Stimulated activated CD8-positive, alpha-beta memory T cell treated with anti-CD3 and anti-CD28 coated beads, Interleukin-2, amount 100 ng/mL, for 48 hours (primary cell): ENCODE data around the gene FAM110A.
"Not testable (repeated sequence)": the region's sequence is repeated elsewhere in the genome, so short reads cannot be mapped to it uniquely, and the experiment has no call there.

Experiments used
- DNase-seq, 2 donors: peaks; one replicate each; pipeline ENCODE4 v3.0.0-alpha.2; 2020; ENCODE audit warnings: low read depth in 2 of 2

The FAM110A gene

DNA sequence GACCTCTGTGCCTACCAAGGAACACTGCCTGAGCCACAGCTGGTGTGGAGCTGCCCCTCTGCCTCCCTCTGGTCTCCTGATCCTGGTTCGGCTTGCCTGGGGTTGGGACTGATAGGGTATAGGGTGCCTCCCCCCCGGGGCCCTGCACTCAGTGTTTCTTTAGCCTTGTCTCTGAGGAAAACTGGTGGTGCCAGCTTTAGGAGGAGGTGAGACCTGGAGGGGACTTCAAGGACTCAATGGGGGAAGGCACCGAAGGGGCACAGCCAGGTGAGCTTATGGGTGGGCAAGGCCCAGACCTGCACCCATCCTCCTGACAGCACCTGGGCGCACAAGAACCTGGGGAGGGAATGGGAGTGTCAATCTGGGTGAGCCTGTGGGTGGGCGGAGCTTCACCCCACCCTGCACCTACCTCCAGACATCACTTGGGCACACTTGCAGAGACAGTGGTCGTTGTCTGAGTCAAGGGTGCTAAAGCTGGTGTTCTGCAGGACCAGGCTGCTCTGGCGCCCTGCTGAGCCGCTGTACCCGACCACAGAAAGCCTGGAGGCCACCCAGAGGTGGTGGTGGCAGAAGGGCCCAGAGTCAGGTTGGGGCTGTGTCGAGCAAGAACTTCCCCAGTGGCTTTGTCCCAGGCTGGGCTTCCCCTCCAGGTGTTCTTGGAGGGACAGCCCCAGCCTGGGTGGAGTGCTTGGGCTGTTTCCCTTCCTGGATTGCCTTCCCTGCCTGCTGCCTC, 40.5 kb downstream of the FAM110A start:
- DNase-seq: no peak

DNA sequence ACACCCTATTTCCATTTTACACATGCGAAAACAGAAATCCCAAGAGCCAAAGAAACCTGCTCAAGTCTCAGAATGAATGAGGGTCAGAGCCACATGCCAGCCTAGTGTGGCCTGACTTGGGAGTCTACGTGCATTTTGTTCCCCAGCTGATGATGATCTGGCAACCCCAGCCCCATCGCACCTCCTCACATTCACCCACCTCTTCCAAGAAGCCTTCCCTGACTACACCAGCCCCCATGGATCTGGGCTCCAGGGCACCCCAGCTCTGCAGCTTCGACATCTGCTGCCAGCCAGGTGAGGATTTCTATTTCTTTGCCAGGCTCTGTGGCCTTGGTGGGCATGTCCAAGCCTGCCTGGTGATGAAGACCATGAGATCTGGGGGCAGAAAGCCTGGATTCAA, 41.6 kb downstream of the FAM110A start:
- DNase-seq: no peak

DNA sequence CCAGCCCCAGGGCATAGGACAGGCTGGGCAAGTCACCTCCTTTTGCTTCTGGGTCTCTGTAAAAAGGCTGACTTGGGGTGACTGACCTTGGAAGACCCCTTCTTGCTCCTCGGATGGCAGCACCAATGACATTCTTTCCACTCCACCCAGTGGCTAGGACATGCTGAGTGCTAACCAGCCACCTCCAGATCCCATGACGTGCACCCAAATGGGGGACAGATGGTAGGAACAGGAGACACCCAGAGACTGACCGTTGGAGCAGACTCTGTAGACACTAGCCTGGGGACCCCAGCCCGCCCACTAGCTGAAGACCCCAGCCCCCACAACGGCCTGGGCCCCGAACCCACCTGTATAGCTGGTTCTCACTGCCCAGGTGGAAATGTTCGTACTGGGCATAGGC, 44.3 kb downstream of the FAM110A start:
- DNase-seq: no peak

DNA sequence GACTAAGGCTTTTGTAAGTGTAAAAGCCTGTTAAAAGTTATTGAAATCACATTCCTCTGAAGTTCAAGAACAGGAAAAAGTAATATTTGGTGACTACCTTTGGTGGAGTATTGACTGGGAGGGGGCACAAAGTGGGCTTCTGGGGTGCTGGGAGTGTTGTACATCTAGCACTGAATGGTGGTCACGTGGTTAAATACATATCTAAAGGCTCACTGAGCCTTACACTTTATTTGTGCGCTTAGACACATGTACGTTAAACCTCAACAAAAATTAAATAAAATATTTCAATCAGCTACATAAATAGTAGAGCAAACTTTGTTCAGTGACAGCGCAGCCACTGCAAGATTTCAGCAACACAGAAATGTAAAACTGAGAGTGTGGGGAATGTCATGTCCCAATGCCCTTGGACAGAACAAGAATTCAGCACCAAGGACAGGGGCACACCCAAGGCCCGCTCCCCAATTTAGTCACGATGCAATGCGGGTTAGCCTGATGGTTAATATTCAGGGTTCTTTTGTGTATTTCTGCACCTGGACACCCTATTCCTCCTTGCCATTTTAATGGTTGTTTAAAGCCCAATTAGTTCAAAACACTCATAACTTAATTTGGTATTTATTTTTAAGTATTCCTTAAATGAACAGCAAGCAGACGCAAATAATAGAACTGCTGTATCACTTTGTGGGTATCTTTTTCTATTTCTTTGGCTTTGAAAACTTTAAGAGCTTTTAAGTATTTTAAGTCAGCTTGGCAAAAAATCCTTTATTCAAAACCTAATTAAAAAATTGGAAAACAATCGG, 45.2 kb downstream of the FAM110A start:
- no peak for DNase-seq

DNA sequence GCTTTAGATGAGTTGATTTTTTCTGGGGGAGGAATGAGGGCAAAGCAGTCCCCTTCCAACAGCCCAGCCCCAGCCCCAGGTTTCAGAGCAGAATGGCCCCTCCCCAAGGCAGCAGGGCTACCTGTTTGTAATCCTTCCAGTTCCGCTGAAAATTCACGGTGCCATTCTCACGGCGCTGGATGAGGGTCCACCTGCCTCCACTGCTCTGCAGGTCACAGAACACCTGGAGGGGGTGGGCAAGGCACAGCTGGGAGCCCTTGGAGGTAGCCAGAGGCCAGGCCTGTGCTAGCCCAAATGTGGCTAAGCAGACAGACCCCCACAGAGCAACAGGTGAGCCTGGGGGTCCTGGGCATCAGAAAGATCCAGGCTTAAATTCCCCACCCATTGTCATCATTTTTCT, 46.1 kb downstream of the FAM110A start:
- DNase-seq: no peak

DNA sequence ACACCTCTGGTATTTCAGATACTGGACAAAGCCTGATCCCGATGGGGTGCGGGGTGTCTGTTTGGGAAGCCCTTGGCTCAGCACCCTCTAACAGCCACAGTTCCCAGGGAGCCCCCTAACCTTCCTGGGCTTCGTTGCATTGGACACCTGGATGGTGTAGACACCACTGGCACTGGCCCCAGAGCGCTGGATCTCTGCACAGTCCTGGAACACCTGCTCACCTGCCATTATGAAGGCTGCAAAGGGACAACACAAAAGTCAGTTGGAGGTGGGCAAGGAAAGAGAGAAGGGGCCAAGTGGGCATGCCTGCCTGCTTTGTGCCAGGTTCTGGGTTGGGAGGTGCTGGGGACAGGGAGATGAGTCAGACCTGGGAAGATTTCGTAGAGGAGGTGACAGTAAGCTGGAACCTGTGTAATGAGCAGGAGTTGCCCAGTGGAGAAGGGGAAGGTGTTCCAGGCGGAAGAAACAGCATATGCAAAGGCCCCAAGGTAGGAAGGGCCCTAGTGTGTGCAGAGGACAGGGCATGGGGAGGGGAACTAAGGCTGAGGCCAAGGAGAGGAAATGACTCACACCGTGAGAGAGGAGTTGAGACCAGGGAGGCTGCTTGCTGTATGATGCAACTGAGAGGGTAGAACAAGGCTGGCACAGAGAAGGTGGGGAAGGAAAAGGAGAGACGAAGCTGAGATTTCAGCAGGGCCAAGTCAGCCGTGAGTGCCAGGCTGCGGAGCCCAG, 47.7 kb downstream of the FAM110A start:
- DNase-seq: peak in 1 of 2 donors; percentile 7

DNA sequence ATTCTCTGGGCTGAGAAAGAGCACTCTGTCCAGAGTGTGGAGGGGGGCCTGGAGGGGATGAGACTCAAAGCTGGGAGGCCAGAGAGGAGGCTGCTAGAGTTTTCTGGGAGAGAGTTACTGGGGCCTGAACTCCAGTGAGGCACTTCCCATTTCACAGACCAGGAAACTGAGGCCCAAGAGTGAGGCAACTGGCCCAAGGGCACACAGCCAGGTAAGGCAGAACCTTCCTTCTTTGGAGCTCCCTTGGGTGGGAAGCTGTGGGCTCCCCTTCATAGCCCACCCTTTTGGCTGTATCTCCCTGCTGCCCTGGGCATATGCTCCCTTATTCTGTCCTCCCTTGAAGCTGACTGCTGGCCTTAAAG, 48.2 kb downstream of the FAM110A start:
- DNase-seq: no peak

DNA sequence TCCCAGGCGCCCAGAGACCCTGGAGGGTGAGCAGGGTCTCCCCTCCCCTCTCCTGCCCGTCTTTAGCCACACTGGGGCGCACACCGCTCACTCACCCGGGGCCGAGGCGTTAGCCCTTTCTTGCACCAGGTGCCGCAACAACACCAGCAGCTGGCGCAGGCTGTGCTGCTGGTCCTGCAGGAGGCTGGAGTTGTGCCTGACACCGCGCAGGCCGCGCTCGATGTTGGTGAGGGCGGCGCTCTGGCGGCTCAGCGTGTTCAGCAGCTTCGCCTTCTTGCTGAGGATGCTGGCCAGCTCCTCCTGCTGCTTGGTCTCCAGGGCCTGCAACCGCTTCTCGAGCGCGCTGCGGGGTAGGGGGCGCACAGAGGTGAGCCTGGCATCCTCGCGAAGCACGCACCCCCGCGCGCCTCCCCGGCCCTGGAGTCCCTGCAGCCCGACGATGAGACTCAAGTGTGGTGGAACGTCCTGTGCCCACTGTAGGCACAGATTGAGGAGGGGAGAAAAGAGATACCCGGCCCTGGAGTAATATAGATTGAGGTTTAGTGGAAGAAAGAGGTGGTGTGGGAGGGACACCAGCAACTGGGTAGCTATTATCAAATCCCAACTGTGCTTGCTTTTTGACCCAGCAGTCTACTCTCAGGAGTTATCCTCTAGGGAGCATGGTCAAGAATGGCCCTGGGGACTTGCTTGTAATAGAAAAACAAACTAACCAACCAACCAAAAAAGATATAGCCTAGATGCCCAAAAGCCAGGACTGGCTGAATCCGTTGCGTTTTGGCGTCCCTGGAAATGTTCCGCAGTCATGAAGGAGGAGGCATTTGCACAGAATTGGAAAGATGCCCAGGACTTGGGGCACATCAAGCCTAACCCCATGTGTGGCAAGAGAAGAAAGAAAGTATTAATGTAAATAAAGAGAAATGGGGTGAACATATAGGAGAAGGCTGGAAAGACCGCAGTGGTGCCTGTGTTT, 51.8 kb downstream of the FAM110A start:
- DNase-seq: no peak

DNA sequence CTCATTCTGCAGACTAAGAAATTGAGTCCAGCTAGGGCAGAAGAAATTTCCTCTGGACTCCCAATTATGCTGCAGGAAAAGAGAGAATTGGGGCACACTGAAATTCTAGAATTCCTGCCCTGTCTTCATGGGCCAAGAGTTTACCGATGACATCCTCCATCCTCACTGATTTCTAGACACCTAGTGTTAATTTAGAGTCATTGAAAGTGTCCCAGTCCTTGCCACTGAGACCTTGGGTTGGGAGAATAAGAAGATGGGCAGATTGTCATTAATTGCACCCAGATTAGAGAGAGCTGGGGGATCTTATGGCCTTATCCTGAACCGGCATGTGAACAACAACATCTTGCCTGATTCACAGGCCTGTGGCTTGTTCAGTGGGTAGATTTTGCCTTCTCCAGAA, 53.6 kb downstream of the FAM110A start:
- no peak for DNase-seq

DNA sequence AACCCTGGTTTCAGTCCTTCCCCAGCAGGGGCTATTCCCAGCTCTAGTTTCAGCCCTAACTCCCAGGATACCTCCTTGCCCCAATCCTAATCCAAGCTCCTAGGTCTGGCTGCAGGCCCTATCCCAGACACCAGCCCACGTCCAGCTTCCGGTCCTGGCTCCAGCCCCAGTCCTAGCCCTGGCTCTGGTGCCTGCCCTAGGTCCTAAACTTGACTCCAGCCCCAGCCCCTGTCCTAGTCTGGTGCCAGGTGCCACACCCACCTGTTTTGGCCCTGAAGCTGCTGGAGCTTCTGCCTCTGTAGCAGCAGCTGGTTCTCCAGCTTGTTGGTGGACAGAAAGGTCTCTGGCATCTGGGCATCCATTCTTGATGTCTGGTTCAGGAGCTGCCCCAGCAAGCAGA, 54.5 kb downstream of the FAM110A start:
- DNase-seq: no peak

DNA sequence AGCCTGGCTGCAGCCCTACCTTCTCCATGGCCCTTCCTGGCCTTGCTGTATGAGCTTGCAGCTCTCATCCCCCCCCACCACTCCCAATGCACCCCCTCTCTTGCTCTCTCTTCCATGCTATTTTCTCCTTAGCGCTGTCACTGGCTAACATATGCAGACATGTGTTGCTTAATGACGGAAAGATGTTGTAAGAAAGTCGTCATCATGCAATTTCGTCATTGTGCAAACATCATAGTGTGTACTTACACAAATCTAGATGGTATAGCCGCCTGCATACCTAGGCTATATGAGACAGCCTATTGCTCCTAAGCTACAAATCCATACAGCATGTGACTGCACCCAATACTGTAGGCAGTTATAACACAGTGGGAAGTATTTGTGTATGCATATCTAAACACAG, 55.6 kb downstream of the FAM110A start:
- no peak for DNase-seq

DNA sequence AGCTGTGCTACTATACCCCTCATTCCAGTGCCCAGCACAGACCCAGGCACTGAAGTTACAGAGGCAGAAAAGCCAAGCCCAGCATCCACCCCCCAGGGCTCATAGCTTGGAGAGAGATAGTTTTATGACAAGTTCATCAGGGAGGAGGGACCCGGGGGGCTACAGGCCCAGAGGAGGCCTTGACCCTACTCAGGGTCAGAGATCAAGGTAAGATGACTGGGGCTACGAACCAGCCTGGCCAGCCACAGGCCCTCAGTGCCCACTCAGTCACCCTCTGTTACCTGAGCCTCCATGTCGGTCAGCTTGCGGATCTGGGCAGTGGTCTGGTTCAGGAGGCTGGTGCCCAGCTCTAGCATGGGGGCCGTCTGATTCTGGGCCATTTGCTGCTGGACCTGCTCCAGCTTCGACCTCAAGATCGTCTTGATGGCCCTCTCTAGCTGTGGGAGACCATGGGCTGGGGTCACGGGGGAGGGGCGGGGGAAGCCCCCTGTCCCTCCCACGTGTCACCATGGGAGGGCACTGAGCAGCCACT, 56.5 kb downstream of the FAM110A start:
- DNase-seq: no peak

DNA sequence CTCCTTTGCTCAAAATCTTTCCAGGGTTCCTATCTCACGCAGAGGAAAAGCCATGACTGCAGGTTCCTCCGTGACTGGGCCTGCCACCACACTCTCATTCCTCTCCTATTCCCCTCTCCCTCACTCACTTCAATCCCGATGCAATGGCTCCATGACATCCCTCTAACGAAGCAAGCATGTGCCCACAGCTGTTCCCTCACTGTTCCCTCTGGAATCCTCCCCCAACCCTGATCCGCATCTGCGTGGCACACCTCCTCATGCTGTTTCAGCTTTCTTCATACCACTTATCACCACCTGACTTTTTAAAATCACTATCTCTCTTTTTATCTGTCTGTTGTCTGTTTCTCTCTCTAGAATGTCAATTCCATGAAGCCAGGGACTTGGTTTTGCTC, 57.1 kb downstream of the FAM110A start:
- DNase-seq: no peak

DNA sequence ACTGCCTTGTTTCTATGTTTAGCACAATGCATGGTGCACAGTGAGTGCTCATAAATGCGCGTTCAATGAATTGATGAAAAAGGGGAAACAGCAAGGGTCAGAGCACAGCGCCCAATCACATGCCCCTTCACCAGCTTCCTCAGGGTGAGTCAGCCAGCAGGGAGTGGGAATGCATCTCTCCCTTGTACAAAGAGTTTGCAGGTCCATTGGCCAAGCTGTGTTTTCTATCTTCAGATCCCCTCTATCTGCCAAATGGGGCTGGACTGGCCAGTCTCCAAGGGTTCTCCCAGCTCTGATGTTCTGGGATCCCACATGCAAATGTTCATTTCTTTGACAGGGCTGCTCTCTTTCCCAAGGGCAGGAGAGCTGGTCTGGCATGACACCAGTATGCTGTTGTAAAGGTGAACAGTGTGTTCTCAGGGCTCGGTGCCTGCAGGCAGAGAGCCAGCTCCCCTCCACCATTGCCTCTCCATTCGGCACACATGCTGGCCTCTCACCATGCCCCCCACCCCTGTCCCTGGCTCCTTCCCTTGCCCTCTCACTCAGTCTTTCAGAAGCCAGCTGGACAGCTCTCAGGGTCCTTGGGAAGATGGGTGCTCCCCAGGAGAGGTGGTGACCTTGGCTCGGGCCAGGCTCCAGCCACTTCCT, 57.7 kb downstream of the FAM110A start:
- DNase-seq: no peak

DNA sequence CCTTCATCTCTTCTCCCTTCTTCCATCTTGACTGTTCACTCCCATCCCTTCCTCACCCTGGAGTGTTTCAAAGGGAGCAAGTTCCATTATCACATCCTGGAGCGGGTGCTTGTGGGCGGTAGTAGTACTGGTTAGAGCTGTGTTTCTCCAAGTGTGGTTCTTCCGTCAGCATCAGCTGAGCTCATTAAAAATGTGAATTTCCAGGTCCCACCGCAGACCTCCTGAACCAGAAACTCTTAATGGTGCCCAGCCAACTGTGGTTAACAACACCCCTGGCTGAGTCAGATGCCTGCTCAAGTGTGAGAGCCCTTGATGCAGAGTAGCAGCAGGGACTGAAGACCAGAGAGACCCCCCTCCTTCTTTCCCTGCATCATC, 58.2 kb downstream of the FAM110A start:
- DNase-seq: no peak

DNA sequence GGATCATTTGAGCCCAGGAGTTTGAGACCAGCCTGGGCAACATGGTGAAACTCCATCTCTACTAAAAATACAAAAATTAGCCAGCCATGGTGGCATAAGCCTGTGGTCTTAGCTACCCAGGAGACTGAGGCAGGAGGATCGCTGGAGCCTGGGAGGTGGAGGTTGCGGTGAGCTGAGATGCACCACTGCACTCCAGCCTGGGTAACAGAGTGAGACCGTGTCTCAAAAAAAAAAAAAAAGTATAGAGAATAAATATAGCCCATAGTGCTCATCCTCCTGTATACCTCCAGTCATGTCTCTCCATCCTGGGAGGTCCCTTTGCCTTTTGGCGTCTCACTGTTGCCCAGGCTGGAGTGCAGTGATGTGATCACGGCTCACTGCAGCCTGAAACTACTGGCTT, 58.9 kb downstream of the FAM110A start:
- DNase-seq: not testable (repeated sequence)
